Urinary bladder (tissue), 4 donors: ENCODE results near the gene ARHGAP6. TPM values are rescaled to one million over a fixed set of nuclear protein-coding genes. Genes with fewer than 3 reads are reported as not detected.
"Not testable (repeated sequence)": the region's sequence is repeated elsewhere in the genome, so short reads cannot be mapped to it uniquely, and the experiment has no call there.

Experiments used
- DNase-seq: peaks from one replicate; pipeline ENCODE4 v3.0.0-alpha.2; 2015; ENCODE audit errors: extremely low spot score
- H3K27ac ChIP-seq: one replicate; pipeline ENCODE4 v1.5.1; 2013; ENCODE audit warnings: low read depth, mild to moderate bottlenecking, moderate library complexity
- H3K36me3 ChIP-seq: one replicate; pipeline ENCODE4 v1.6.1; 2013; ENCODE audit warnings: mild to moderate bottlenecking, moderate library complexity; ENCODE audit not compliant: insufficient read depth
- H3K4me1 ChIP-seq: one replicate; pipeline ENCODE4 v1.6.1; 2013; ENCODE audit warnings: mild to moderate bottlenecking, moderate library complexity; ENCODE audit not compliant: insufficient read depth
- H3K4me3 ChIP-seq: one replicate; pipeline ENCODE4 v1.5.1; 2013; ENCODE audit warnings: low read depth, low read length
- WGBS: extraction: QIAGEN DNeasy Blood & Tissue Kit; methylation state at CpG from one replicate; pipeline ENCODE4 v1.1.7; 2013; 5-methylcytosine and 5-hydroxymethylcytosine counted together
- polyA plus RNA-seq: library from polyadenylated mRNA; stranded (reverse); fragments of 200-250 nt; gene quantifications from one replicate; pipeline ENCODE4 v1.2.3, GENCODE V29; 2013
- total RNA-seq: library from RNA; depleted of rRNA; stranded (reverse); fragments of >200 nt; gene quantifications from one replicate; pipeline ENCODE4 v1.2.3, GENCODE V29; 2014
- donor health status: healthy with polysubstance abuse.
- donor health status: healthy.

ARHGAP6 gene
- total and polyA plus RNA-seq, 2 donors = 19.6 to 20.7 TPM

GRCh38 chrX:11254417-11255109 is 411.2 kb downstream of the ARHGAP6 start:
- no peak overlapping the region for H3K4me3 ChIP-seq
- 79% methylated on average over 5 of the region's 5 CpGs for WGBS
- H3K36me3 ChIP-seq = no peaks in the 10 kb centered on the region
- no peak overlapping the region for H3K27ac ChIP-seq
- no peaks in the 10 kb centered on the region for H3K4me1 ChIP-seq
- no peak for DNase-seq

- Histone ChIP-seq H3K4me3 (no peak overlapping the region), H3K27ac (no peak overlapping the region), H3K36me3 (no peaks in the 10 kb centered on the region), H3K4me1 (no peaks in the 10 kb centered on the region)
- no peak for DNase-seq
- WGBS = 14% methylated on average over 2 of the region's 2 CpGs
These were observed 421.1 kb downstream of the ARHGAP6 start for GRCh38 chrX:11244636-11245035.

GRCh38 chrX:11242704-11243103 is 423.0 kb downstream of the ARHGAP6 start:
- DNase-seq = no peak
- H3K4me1 ChIP-seq = no peaks in the 10 kb centered on the region
- no peak overlapping the region for H3K27ac ChIP-seq
- H3K4me3 ChIP-seq = no peak overlapping the region
- H3K36me3 ChIP-seq = no peaks in the 10 kb centered on the region

GRCh38 chrX:11241720-11242119 is 424.0 kb downstream of the ARHGAP6 start:
- WGBS = 71% methylated on average over 2 of the region's 2 CpGs
- DNase-seq = no peak
- no peaks in the 10 kb centered on the region for H3K36me3 ChIP-seq
- no peak overlapping the region for H3K4me3 ChIP-seq
- peak overlapping the region; percentile 2 for H3K27ac ChIP-seq
- H3K4me1 ChIP-seq = no peaks in the 10 kb centered on the region

- DNase-seq = peak; percentile 59
- no peak overlapping the region for H3K4me3 ChIP-seq
- H3K36me3 ChIP-seq = no peaks in the 10 kb centered on the region
- no peaks in the 10 kb centered on the region for H3K4me1 ChIP-seq
- H3K27ac ChIP-seq = peak overlapping the region; percentile 18
These were observed 426.5 kb downstream of the ARHGAP6 start for GRCh38 chrX:11239230-11239629.

GRCh38 chrX:11235377-11235776 is 430.3 kb downstream of the ARHGAP6 start:
- DNase-seq = not testable (repeated sequence)
- 90% methylated on average over 2 of the region's 2 CpGs for WGBS

GRCh38 chrX:11215191-11215921 is 450.4 kb downstream of the ARHGAP6 start:
- DNase-seq = no peak
- Histone ChIP-seq H3K4me1 (no peaks in the 10 kb centered on the region), H3K36me3 (no peaks in the 10 kb centered on the region), H3K27ac (no peak overlapping the region), H3K4me3 (no peak overlapping the region)
- 91% methylated on average over 33 of the region's 33 CpGs for WGBS

More at GRCh38 chrX:11235377-11235776, 430.3 kb downstream of the ARHGAP6 start:
- H3K36me3 ChIP-seq, H3K27ac ChIP-seq, H3K4me3 ChIP-seq, H3K4me1 ChIP-seq: not testable (repeated sequence)

GRCh38 chrX:11214346-11215190 is 451.2 kb downstream of the ARHGAP6 start:
- Histone ChIP-seq H3K27ac (no peak overlapping the region), H3K4me1 (no peaks in the 10 kb centered on the region), H3K4me3 (no peak overlapping the region), H3K36me3 (no peaks in the 10 kb centered on the region)
- WGBS = 94% methylated on average over 18 of the region's 18 CpGs
- no peak for DNase-seq

- no peaks in the 10 kb centered on the region for H3K4me1 ChIP-seq
These were observed 453.0 kb downstream of the ARHGAP6 start for GRCh38 chrX:11212741-11213140.

GRCh38 chrX:11210415-11210801 is 455.3 kb downstream of the ARHGAP6 start:
- WGBS = 30% methylated on average over 4 of the region's 4 CpGs
- no peak for DNase-seq
- no peak overlapping the region for H3K27ac ChIP-seq
- H3K4me3 ChIP-seq = no peak overlapping the region
- no peaks in the 10 kb centered on the region for H3K4me1 ChIP-seq
- H3K36me3 ChIP-seq = no peaks in the 10 kb centered on the region

More at GRCh38 chrX:11212741-11213140, 453.0 kb downstream of the ARHGAP6 start:
- 96% methylated on average over 11 of the region's 11 CpGs for WGBS
- no peak overlapping the region for H3K4me3 ChIP-seq
- H3K36me3 ChIP-seq = no peaks in the 10 kb centered on the region
- no peak overlapping the region for H3K27ac ChIP-seq
- DNase-seq = no peak

GRCh38 chrX:11209798-11210414 is 455.8 kb downstream of the ARHGAP6 start:
- 66% methylated on average over 2 of the region's 2 CpGs for WGBS
- Histone ChIP-seq H3K4me3 (no peak overlapping the region), H3K27ac (no peak overlapping the region), H3K4me1 (no peaks in the 10 kb centered on the region), H3K36me3 (no peaks in the 10 kb centered on the region)
- DNase-seq = no peak

- Histone ChIP-seq H3K36me3 (no peaks in the 10 kb centered on the region), H3K4me1 (no peaks in the 10 kb centered on the region), H3K27ac (no peak overlapping the region), H3K4me3 (no peak overlapping the region)
- no peak for DNase-seq
- 70% methylated on average over 1 of the region's 1 CpG for WGBS
These were observed 459.0 kb downstream of the ARHGAP6 start for GRCh38 chrX:11206716-11207115.

GRCh38 chrX:11205796-11206195 is 459.9 kb downstream of the ARHGAP6 start:
- Histone ChIP-seq H3K36me3 (no peaks in the 10 kb centered on the region), H3K4me1 (no peaks in the 10 kb centered on the region), H3K4me3 (no peak overlapping the region), H3K27ac (no peak overlapping the region)
- DNase-seq = no peak
- WGBS = 78% methylated on average over 4 of the region's 4 CpGs
